Right lobe of liver (tissue), 6 donors: ENCODE results near the gene KAZN. TPM values are rescaled to one million over a fixed set of nuclear protein-coding genes. Genes with fewer than 3 reads are reported as not detected.

Source experiments
- ATAC-seq, 4 donors: fragments of 200-7000 bp; cut with Tn5 transposase; one replicate each; pipeline ENCODE4 v1.9.1; 2020; ENCODE audit warnings: mild to moderate bottlenecking in 4 of 4, moderate library complexity in 4 of 4
- DNase-seq, 3 donors: peaks; one replicate each; pipeline ENCODE4 v3.0.0-alpha.2; 2020
- H3K27ac ChIP-seq, 3 donors: fragments of 200-600 bp; one replicate each; pipeline ENCODE4 v1.8.0; 2022
- H3K27me3 ChIP-seq, 2 donors: fragments of 200-600 bp; one replicate each; pipeline ENCODE4 v1.8.0; 2022
- H3K36me3 ChIP-seq, 4 donors: fragments of 200-600 bp; sonication (generic) in 1 of 4; one replicate each; pipeline versions ENCODE4 v1.5.1 to v1.8.0; 2017 to 2022; ENCODE audit warnings: control low read depth in 1 of 4
- H3K4me1 ChIP-seq, 4 donors: fragments of 200-600 bp; sonication (generic) in 1 of 4; one replicate each; pipeline versions ENCODE4 v1.5.1 to v1.8.0; 2017 to 2022; ENCODE audit warnings: control low read depth in 1 of 4
- H3K4me3 ChIP-seq, 3 donors: fragments of 200-600 bp; one replicate each; pipeline ENCODE4 v1.8.0; 2022
- H3K9me3 ChIP-seq, 4 donors: fragments of 200-600 bp; sonication (generic) in 1 of 4; one replicate each; pipeline versions ENCODE4 v1.5.1 to v1.8.0; 2017 to 2022; ENCODE audit warnings: control low read depth in 1 of 4
- POLR2A ChIP-seq: fragments of 450-650 bp; IDR thresholded peaks from one replicate; pipeline ENCODE4 v1.6.1; 2017; ENCODE audit warnings: antibody characterized with exemption, mild to moderate bottlenecking
- WGBS: methylation state at CpG from one replicate; pipeline ENCODE4 v1.1.6; 2018; ENCODE audit warnings: low coverage, low lambda C conversion rate; ENCODE audit not compliant: insufficient coverage; ENCODE audit errors: missing lambda C conversion rate; 5-methylcytosine and 5-hydroxymethylcytosine counted together
- intact Hi-C, 2 donors: fragments of 100-400 bp; cut with DNase I; formaldehyde crosslinking; loops; one replicate each; pipeline versions ENCODE4 v1.11.2 to v1.14.1; 2022
- total RNA-seq, 6 experiments: library from RNA; depleted of rRNA in 2 of 6; stranded (reverse); fragments of >200 nt in 2 of 6; fragmentation: NEBNext Ultra II Directional in 3 of 6; extraction: Animal tissue kit (Norgen Biotek cat#: 25700) in 3 of 6; gene quantifications; one replicate each; pipeline versions ENCODE4 v1.1.0 to v1.2.4, GENCODE V29; 2016 to 2023
- TF ChIP-seq, protein P1 (sequence below), 4 donors: fragments of 200-600 bp in 3 of 4; fragments of 450-650 bp in 1 of 4; IDR thresholded peaks; one replicate each; pipeline versions ENCODE4 v1.5.1 to v1.8.0; 2016 to 2022; ENCODE audit warnings: antibody characterized with exemption in 4 of 4, mild to moderate bottlenecking in 2 of 4
- donor health status: DM: no; HTN: yes; CAD: no.
- donor health status: DM: no; HTN: no; CAD: no.
- donor health status: DM: no; HTN: no; CAD: no.
- donor health status: DM: no; HTN: yes; CAD: no.
- donor health status: DM: no; HTN: yes; CAD: no.

Gene KAZN
- total RNA-seq, 6 experiments from 2014 or later = 1.5 to 7.2 (median 2.7) TPM

DNA sequence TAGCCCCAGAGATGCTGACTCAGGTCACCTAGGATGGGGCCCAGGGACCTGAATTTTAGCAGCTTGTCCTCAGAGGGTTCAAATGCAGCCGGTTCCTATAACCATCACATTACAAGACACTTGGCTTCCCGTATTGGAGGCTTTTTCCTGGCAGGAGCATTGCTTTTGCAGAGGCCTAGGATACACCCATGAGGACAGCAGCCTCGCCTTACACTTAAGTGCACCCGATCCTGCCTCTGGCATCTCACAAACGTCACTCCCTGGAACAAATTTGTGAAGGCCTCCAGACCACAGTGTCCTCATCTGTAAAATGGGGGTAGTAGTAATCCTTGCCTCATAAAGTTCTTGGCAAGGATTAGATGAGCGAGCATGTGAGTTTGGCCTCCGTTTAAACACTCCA is 130.0 kb downstream of the KAZN start:
- Histone ChIP-seq H3K4me1 (no peaks in the 10 kb centered on the region), H3K27me3 (no peaks in the 10 kb centered on the region), H3K27ac (no peak overlapping the region), H3K4me3 (no peak overlapping the region), H3K9me3 (no peaks in the 10 kb centered on the region), H3K36me3 (no peaks in the 10 kb centered on the region)
- DNase-seq = no peak
- no peak for TF ChIP-seq POLR2A
- TF ChIP-seq, protein P1, sequence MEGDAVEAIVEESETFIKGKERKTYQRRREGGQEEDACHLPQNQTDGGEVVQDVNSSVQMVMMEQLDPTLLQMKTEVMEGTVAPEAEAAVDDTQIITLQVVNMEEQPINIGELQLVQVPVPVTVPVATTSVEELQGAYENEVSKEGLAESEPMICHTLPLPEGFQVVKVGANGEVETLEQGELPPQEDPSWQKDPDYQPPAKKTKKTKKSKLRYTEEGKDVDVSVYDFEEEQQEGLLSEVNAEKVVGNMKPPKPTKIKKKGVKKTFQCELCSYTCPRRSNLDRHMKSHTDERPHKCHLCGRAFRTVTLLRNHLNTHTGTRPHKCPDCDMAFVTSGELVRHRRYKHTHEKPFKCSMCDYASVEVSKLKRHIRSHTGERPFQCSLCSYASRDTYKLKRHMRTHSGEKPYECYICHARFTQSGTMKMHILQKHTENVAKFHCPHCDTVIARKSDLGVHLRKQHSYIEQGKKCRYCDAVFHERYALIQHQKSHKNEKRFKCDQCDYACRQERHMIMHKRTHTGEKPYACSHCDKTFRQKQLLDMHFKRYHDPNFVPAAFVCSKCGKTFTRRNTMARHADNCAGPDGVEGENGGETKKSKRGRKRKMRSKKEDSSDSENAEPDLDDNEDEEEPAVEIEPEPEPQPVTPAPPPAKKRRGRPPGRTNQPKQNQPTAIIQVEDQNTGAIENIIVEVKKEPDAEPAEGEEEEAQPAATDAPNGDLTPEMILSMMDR (IDR thresholded peaks at IDR 0.05) = no peak
- intact Hi-C loops = no loop called here
- 76% methylated on average over 4 of the region's 7 CpGs for WGBS
- ATAC-seq = no peak

DNA sequence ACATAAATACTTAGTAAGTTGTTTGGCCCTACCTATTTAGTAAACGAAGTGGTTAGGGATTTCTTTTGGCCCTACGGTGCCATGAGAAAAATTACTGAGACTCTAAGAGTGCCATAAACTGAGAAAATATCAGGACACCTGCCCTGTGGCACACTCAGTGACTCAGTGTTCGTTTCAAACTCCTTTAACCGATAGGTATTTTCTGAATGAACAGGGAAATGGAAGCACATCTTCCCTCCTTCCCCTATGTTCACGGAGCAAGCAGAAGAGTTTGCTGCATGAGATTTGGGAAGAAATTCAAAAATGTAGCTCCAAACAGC is 134.2 kb downstream of the KAZN start:
- Histone ChIP-seq H3K36me3 (no peaks in the 10 kb centered on the region), H3K27me3 (no peaks in the 10 kb centered on the region), H3K27ac (no peak overlapping the region), H3K4me3 (no peak overlapping the region), H3K4me1 (no peaks in the 10 kb centered on the region), H3K9me3 (no peaks in the 10 kb centered on the region)
- intact Hi-C loops = no loop called here
- TF ChIP-seq, protein P1 (IDR thresholded peaks at IDR 0.05) = no peak
- no peak for TF ChIP-seq POLR2A
- DNase-seq = no peak
- ATAC-seq = no peak
- 47% methylated on average over 5 of the region's 5 CpGs for WGBS

DNA sequence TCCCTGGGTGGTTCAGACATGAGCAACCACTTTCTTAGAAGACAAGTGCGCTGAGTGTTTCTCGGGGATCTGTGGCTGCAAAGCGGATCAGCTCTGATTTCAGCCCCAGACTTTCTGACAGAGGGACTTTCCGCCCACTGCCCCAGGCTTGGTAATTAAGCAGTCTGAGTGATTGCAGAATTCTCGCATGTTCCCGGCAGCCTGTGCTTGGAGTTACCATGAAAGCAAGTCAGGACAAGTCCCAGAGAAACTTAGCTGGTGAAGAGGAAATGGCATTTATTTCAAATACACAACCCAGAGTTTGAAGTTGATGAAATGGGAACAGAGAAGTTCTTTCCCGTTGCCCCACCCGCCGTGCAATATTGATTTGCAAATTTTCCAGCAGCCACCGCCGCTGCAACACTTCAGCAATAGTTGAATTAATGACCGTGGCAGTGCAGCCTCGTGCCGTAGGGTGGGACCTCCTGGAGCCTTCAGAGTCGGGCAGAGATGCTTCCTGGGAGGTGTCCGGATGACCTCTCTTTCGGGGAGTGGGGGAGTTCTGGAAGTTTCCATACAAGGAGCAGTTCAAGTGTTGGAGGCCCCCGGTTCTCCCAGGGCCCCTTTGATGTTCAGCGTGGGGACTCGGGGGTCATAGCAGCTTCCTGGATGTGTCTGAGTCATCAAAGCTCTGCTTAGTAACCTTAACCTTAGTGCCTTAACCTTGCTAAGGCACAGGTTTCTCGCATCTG is 134.7 kb downstream of the KAZN start:
- DNase-seq = no peak
- Histone ChIP-seq H3K27me3 (no peaks in the 10 kb centered on the region), H3K4me1 (no peaks in the 10 kb centered on the region), H3K27ac (no peak overlapping the region), H3K4me3 (no peak overlapping the region), H3K36me3 (no peaks in the 10 kb centered on the region), H3K9me3 (no peaks in the 10 kb centered on the region)
- intact Hi-C loops = no loop called here
- ATAC-seq = no peak
- 19% methylated on average over 17 of the region's 21 CpGs for WGBS
- TF ChIP-seq POLR2A = no peak

DNA sequence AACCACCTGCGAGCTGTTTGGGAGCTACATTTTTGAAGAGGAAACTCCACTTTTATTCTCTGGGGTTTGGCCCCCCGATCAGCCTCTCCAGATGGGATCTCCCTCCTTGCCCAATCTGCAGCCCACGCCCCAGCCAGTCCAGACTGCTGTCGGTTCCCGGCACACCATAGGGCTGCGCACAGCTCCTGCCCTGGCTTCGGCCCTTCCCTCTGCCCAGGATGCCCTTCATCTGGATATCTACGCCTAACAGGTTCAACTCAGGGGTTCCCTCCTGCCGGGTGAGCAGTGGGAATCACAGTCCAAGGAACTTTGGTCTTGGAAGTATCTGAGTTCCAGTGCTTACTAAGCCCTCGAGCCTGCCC is 135.3 kb downstream of the KAZN start:
- H3K27ac ChIP-seq = no peak overlapping the region
- ATAC-seq = no peak
- no peak for TF ChIP-seq POLR2A
- TF ChIP-seq, protein P1 (IDR thresholded peaks at IDR 0.05) = no peak
- no peaks in the 10 kb centered on the region for H3K4me1 ChIP-seq
- no peaks in the 10 kb centered on the region for H3K36me3 ChIP-seq
- no peak for DNase-seq
- intact Hi-C loops = no loop called here
- no peak overlapping the region for H3K4me3 ChIP-seq
- H3K9me3 ChIP-seq = no peaks in the 10 kb centered on the region
- no peaks in the 10 kb centered on the region for H3K27me3 ChIP-seq
- 60% methylated on average over 3 of the region's 10 CpGs for WGBS

DNA sequence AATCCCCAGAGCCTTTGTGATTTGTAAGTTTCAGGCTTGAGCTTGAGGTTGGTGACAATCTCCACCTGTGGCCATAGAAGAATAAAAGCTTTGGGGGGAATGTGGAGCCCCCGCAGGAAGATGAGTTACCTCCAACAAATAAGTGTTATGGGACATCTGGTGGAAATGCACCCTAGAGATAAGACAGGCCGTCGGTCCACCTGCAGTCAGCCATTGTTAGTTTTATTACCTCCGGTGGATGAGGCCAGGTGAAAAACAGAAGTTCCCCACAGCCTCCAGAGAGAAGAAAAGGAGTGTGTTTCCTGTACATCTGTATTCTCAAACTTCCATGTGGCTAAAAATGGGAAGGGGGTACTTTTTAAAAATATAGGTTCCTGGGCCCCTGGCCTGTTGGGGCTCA is 137.4 kb downstream of the KAZN start:
- H3K9me3 ChIP-seq = no peaks in the 10 kb centered on the region
- TF ChIP-seq POLR2A = no peak
- TF ChIP-seq, protein P1 (IDR thresholded peaks at IDR 0.05) = no peak
- H3K36me3 ChIP-seq = no peaks in the 10 kb centered on the region
- 32% methylated on average over 4 of the region's 4 CpGs for WGBS
- no peak overlapping the region for H3K4me3 ChIP-seq
- H3K27me3 ChIP-seq = no peaks in the 10 kb centered on the region
- no peaks in the 10 kb centered on the region for H3K4me1 ChIP-seq
- intact Hi-C loops = no loop called here
- H3K27ac ChIP-seq = no peak overlapping the region
- no peak for DNase-seq
- no peak for ATAC-seq
